IMR-90 (cell line): Measurements from ENCODE around the gene ARSB. TPM values are rescaled to one million over a fixed set of nuclear protein-coding genes. Genes with fewer than 3 reads are reported as not detected.

Source experiments
- ATAC-seq: fragments of 200-7000 bp; cut with Tn5 transposase; 2 replicates; pipeline ENCODE4 v1.9.1; 2020; ENCODE audit warnings: low read depth, mild to moderate bottlenecking, moderate library complexity
- BruUV-seq: library from RNA; stranded (reverse); fragments of 400-500 nt; replicated peaks from 2 replicates; lab custom pipeline; 2021; lab: Mats Ljungman, UMichigan
- CTCF ChIA-PET: fragments of 300-600 bp; formaldehyde crosslinking; extraction: SDS; loops from one replicate; lab custom pipeline; 2021; ENCODE audit warnings: antibody characterized with exemption; lab: Yijun Ruan, JAX
- POLR2A ChIA-PET: fragments of 300-600 bp; sonication (Branson Sonifier 250); formaldehyde crosslinking; loops from one replicate; lab custom pipeline; 2022; ENCODE audit warnings: antibody characterized with exemption; ENCODE audit not compliant: unreplicated experiment; lab: Charles Lee
- DNase-seq: peaks from one replicate; pipeline ENCODE4 v3.0.0; 2013
- H2AFZ ChIP-seq: replicated peaks from 2 replicates; pipeline ENCODE3; 2013; ENCODE audit warnings: low read length, mild to moderate bottlenecking; ENCODE audit not compliant: poor library complexity
- H2AK5ac ChIP-seq: 2 replicates; pipeline ENCODE4 v1.6.1; 2013; ENCODE audit warnings: low read depth, low read length, inconsistent platforms
- H2AK9ac ChIP-seq: replicated peaks from 2 replicates; pipeline ENCODE3; 2013; ENCODE audit warnings: mild to moderate bottlenecking, low read depth, low read length, moderate library complexity; ENCODE audit not compliant: poor library complexity
- H2BK120ac ChIP-seq: 2 replicates; pipeline ENCODE4 v1.6.1; 2013; ENCODE audit warnings: low read depth, low read length, inconsistent platforms
- H2BK15ac ChIP-seq: 3 replicates; pipeline ENCODE4 v1.6.1; 2013; ENCODE audit warnings: low read depth, low read length, inconsistent platforms
- H2BK20ac ChIP-seq: 2 replicates; pipeline ENCODE4 v1.6.1; 2013; ENCODE audit warnings: low read depth, mild to moderate bottlenecking, inconsistent platforms, low read length, moderate library complexity
- H2BK5ac ChIP-seq: 2 replicates; pipeline ENCODE4 v1.6.1; 2013; ENCODE audit warnings: mild to moderate bottlenecking, low read depth, low read length, inconsistent platforms; ENCODE audit not compliant: poor library complexity, severe bottlenecking
- H3K14ac ChIP-seq: replicated peaks from 2 replicates; pipeline ENCODE4 v1.6.1; 2013; ENCODE audit warnings: low read depth, low read length, inconsistent platforms
- H3K18ac ChIP-seq: 2 replicates; pipeline ENCODE4 v1.6.1; 2013; ENCODE audit warnings: low read depth, low read length, control low read depth
- H3K23ac ChIP-seq: 2 replicates; pipeline ENCODE4 v1.6.1; 2013; ENCODE audit warnings: low read depth, low read length, inconsistent platforms
- H3K27ac ChIP-seq: 2 replicates; pipeline ENCODE4 v1.5.1; 2013; ENCODE audit warnings: mild to moderate bottlenecking, control low read depth, low read length; ENCODE audit not compliant: insufficient read depth
- H3K27me3 ChIP-seq: 2 replicates; pipeline ENCODE4 v1.6.1; 2013; ENCODE audit warnings: low read length; ENCODE audit not compliant: control insufficient read depth, insufficient read depth
- H3K36me3 ChIP-seq: 2 replicates; pipeline ENCODE4 v1.6.1; 2013; ENCODE audit warnings: low read length, mixed read lengths; ENCODE audit not compliant: control insufficient read depth, insufficient read depth
- H3K4ac ChIP-seq: 2 replicates; pipeline ENCODE4 v1.6.1; 2013; ENCODE audit warnings: low read depth, low read length, inconsistent platforms
- H3K4me1 ChIP-seq: 2 replicates; pipeline ENCODE4 v1.6.1; 2013; ENCODE audit warnings: low read length, mixed read lengths; ENCODE audit not compliant: control insufficient read depth, insufficient read depth
- H3K4me2 ChIP-seq: 2 replicates; pipeline ENCODE4 v1.6.1; 2013; ENCODE audit warnings: low read depth, mild to moderate bottlenecking, control low read depth, low read length, moderate library complexity
- H3K4me3 ChIP-seq: 2 replicates; pipeline ENCODE4 v1.5.1; 2013; ENCODE audit warnings: low read depth, mild to moderate bottlenecking, control low read depth, low read length, moderate library complexity; ENCODE audit not compliant: insufficient read depth
- H3K56ac ChIP-seq: 2 replicates; pipeline ENCODE4 v1.6.1; 2013; ENCODE audit warnings: low read length, inconsistent platforms; ENCODE audit not compliant: insufficient read depth; ENCODE audit errors: extremely low read depth
- H3K79me1 ChIP-seq, 2 experiments: 2 replicates each; pipeline ENCODE4 v1.6.1; 2013; ENCODE audit warnings: low read length in 2 of 2, inconsistent platforms in 1 of 2, low read depth in 1 of 2
- H3K9ac ChIP-seq: 2 replicates; pipeline ENCODE4 v1.6.1; 2013; ENCODE audit warnings: low read depth, low read length, control low read depth
- H3K9me1 ChIP-seq: 2 replicates; pipeline ENCODE4 v1.6.1; 2013; ENCODE audit warnings: low read length, inconsistent platforms; ENCODE audit not compliant: insufficient read depth
- H3K9me3 ChIP-seq: 2 replicates; pipeline ENCODE4 v1.6.1; 2013; ENCODE audit warnings: low read length; ENCODE audit not compliant: control insufficient read depth, insufficient read depth
- H4K20me1 ChIP-seq: 2 replicates; pipeline ENCODE4 v1.6.1; 2013; ENCODE audit warnings: low read length, inconsistent platforms; ENCODE audit not compliant: insufficient read depth
- H4K5ac ChIP-seq: 2 replicates; pipeline ENCODE4 v1.6.1; 2013; ENCODE audit warnings: mild to moderate bottlenecking, low read depth, low read length, control low read depth
- H4K8ac ChIP-seq, 2 experiments: 2 replicates each; pipeline ENCODE4 v1.6.1; 2013; ENCODE audit warnings: low read depth in 2 of 2, low read length in 2 of 2, control low read depth in 1 of 2, inconsistent platforms in 1 of 2
- H4K91ac ChIP-seq: 2 replicates; pipeline ENCODE4 v1.6.1; 2013; ENCODE audit warnings: low read depth, low read length, inconsistent platforms; ENCODE audit not compliant: insufficient read depth
- BHLHE40 ChIP-seq: fragments of 150-350 bp; IDR thresholded peaks from 2 replicates; pipeline ENCODE4 v1.6.1; 2016; ENCODE audit warnings: mild to moderate bottlenecking, low read depth, low read length
- CEBPB ChIP-seq: IDR thresholded peaks from 2 replicates; pipeline ENCODE4 v1.6.1; 2012; ENCODE audit warnings: low read depth, low read length, improper control_type of control experiment
- CHD1 ChIP-seq: IDR thresholded peaks from 2 replicates; pipeline ENCODE4 v1.6.1; 2012; ENCODE audit warnings: low read depth, low read length, improper control_type of control experiment
- CTCF ChIP-seq: conservative IDR thresholded peaks from 2 replicates; pipeline ENCODE4 v1.5.1; 2012; ENCODE audit warnings: mild to moderate bottlenecking, low read depth, low read length, improper control_type of control experiment
- FOS ChIP-seq: fragments of 150-350 bp; IDR thresholded peaks from 2 replicates; pipeline ENCODE4 v1.6.1; 2016; ENCODE audit warnings: low read depth, low read length
- MAFK ChIP-seq: IDR thresholded peaks from 2 replicates; pipeline ENCODE4 v1.6.1; 2012; ENCODE audit warnings: low read depth, low read length, improper control_type of control experiment
- MAZ ChIP-seq: IDR thresholded peaks from 2 replicates; pipeline ENCODE4 v1.6.1; 2012; ENCODE audit warnings: low read depth, mild to moderate bottlenecking, low read length, improper control_type of control experiment, moderate library complexity, borderline replicate concordance
- MXI1 ChIP-seq: IDR thresholded peaks from 2 replicates; pipeline ENCODE4 v1.6.1; 2012; ENCODE audit warnings: low read depth, mild to moderate bottlenecking, low read length, moderate library complexity, borderline replicate concordance
- NFE2L2 ChIP-seq: fragments of 150-350 bp; IDR thresholded peaks from 2 replicates; pipeline ENCODE4 v1.6.1; 2016; ENCODE audit warnings: low read depth, mild to moderate bottlenecking, low read length
- POLR2A ChIP-seq: IDR thresholded peaks from 2 replicates; pipeline ENCODE4 v1.6.1; 2012; ENCODE audit warnings: mild to moderate bottlenecking, low read depth, low read length
- RAD21 ChIP-seq: IDR thresholded peaks from 2 replicates; pipeline ENCODE4 v1.6.1; 2012; ENCODE audit warnings: low read length, improper control_type of control experiment
- RCOR1 ChIP-seq: IDR thresholded peaks from 2 replicates; pipeline ENCODE4 v1.6.1; 2012; ENCODE audit warnings: mild to moderate bottlenecking, low read length, improper control_type of control experiment; ENCODE audit not compliant: insufficient replicate concordance
- RFX5 ChIP-seq: IDR thresholded peaks from 2 replicates; pipeline ENCODE4 v1.8.0; 2012; ENCODE audit warnings: low read depth, mild to moderate bottlenecking, low read length, moderate library complexity
- SMC3 ChIP-seq: fragments of 150-350 bp; IDR thresholded peaks from 2 replicates; pipeline ENCODE4 v1.6.1; 2016; ENCODE audit warnings: low read depth, mild to moderate bottlenecking, antibody characterized with exemption, low read length, moderate library complexity
- WGBS, 2 experiments: methylation state at CpG; one replicate each; pipeline versions ENCODE4 v1.1.5 to v1.1.7; 2013; ENCODE audit warnings: missing lambda C conversion rate in 2 of 2; ENCODE audit not compliant: insufficient read length in 1 of 2; ENCODE audit errors: extremely low coverage in 2 of 2; 5-methylcytosine and 5-hydroxymethylcytosine counted together
- dilution Hi-C: fragments of 300-500 bp; cut with HindIII; formaldehyde crosslinking; loops from one replicate; pipeline ENCODE4 v1.14.3; 2018; ENCODE audit warnings: low sequenced_read_pairs; ENCODE audit not compliant: unreplicated experiment
- in situ Hi-C: fragments of 300-500 bp; cut with MboI; formaldehyde crosslinking; loops from 3 replicates; pipeline ENCODE4 v1.14.3; 2019; ENCODE audit warnings: low sequenced_read_pairs, inconsistent platforms, mixed read lengths
- intact Hi-C: fragments of 100-400 bp; cut with micrococcal nuclease; formaldehyde crosslinking; loops from 2 replicates; pipeline ENCODE4 v1.10.0; 2022
- polyA plus RNA-seq, 3 experiments: library from polyadenylated mRNA; depleted of rRNA; stranded (reverse); fragments of >200 nt; gene quantifications; 2 replicates each; pipeline ENCODE4 v1.2.3, GENCODE V29; 2012; ENCODE audit warnings: low replicate concordance in 1 of 3
- total RNA-seq: library from RNA; depleted of rRNA; stranded (reverse); fragments of >200 nt; gene quantifications from 2 replicates; pipeline ENCODE4 v1.2.3, GENCODE V29; 2012
- TF ChIP-seq, protein P1 (sequence below): fragments of 150-350 bp; IDR thresholded peaks from 2 replicates; pipeline ENCODE4 v1.6.1; 2016; ENCODE audit warnings: low read depth, mild to moderate bottlenecking, low read length, moderate library complexity, borderline replicate concordance
- TF ChIP-seq, protein P2 (sequence below): fragments of 150-350 bp; IDR thresholded peaks from 2 replicates; pipeline ENCODE4 v1.6.1; 2017; ENCODE audit warnings: mild to moderate bottlenecking, antibody characterized with exemption, low read length, low read depth

ARSB gene
- total and polyA plus RNA-seq, 2 of the 4 experiments (the other 2 are of a cell fraction) = 16.0 to 16.3 TPM

- Histone ChIP-seq H4K8ac (no peak overlapping the region), H2AK9ac (no peak overlapping the region), H2BK120ac (no peak overlapping the region), H2BK20ac (no peak overlapping the region), H3K23ac (no peak overlapping the region), H3K4me3 (no peak overlapping the region), H3K79me1 (peaks cover 0 to 2% of the 10 kb centered on the region in 2 experiments; a peak in 1 of 4 replicates), H3K14ac (no peak overlapping the region), H3K27ac (no peak overlapping the region), H2BK15ac (no peak overlapping the region), H2AK5ac (no peak overlapping the region), H3K36me3 (no peaks in the 10 kb centered on the region), H3K9me3 (no peaks in the 10 kb centered on the region), H4K91ac (no peak overlapping the region), H2BK5ac (no peak overlapping the region), H4K20me1 (no peaks in the 10 kb centered on the region), H3K9me1 (peaks cover 2% of the 10 kb centered on the region; the same call in 1 of the 2 replicates), H3K4me1 (no peaks in the 10 kb centered on the region), H3K9ac (no peak overlapping the region), H3K18ac (no peak overlapping the region), H3K27me3 (no peaks in the 10 kb centered on the region), H4K5ac (no peak overlapping the region), H2AFZ (no peak overlapping the region), H3K4me2 (no peak overlapping the region), H3K4ac (no peak overlapping the region), H3K56ac (no peak overlapping the region)
- no CpG with 5 or more reads among the region's 3 CpGs for WGBS, 2 experiments
- no TSS peak for BruUV-seq
- ATAC-seq = no peak
- no peak for DNase-seq
- intact Hi-C loops (loop anchor here (10.0 kb wide), 1 partner anchor 47 kb away; no protein-coding TSS in a partner anchor), dilution Hi-C loops (no loop called here), in situ Hi-C loops (no loop called here)
- ChIA-PET CTCF (no interaction called here), POLR2A (no interaction called here)
- TF ChIP-seq, protein P1, sequence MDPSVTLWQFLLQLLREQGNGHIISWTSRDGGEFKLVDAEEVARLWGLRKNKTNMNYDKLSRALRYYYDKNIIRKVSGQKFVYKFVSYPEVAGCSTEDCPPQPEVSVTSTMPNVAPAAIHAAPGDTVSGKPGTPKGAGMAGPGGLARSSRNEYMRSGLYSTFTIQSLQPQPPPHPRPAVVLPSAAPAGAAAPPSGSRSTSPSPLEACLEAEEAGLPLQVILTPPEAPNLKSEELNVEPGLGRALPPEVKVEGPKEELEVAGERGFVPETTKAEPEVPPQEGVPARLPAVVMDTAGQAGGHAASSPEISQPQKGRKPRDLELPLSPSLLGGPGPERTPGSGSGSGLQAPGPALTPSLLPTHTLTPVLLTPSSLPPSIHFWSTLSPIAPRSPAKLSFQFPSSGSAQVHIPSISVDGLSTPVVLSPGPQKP = no peak
- TF ChIP-seq CTCF (no peak), CEBPB (no peak), SMC3 (no peak), MAFK (no peak), FOS (no peak), CHD1 (no peak), RCOR1 (no peak), POLR2A (no peak), MAZ (no peak), MXI1 (no peak), RAD21 (no peak), RFX5 (no peak), NFE2L2 (no peak), BHLHE40 (no peak)
- TF ChIP-seq, protein P2, sequence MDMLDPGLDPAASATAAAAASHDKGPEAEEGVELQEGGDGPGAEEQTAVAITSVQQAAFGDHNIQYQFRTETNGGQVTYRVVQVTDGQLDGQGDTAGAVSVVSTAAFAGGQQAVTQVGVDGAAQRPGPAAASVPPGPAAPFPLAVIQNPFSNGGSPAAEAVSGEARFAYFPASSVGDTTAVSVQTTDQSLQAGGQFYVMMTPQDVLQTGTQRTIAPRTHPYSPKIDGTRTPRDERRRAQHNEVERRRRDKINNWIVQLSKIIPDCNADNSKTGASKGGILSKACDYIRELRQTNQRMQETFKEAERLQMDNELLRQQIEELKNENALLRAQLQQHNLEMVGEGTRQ = no peak
Measured at GRCh38 chr5:78881884-78882283, 103.2 kb downstream of the ARSB start.
